HUES48 (cell line): Measurements from ENCODE around the gene TMEM203.
A peak's percentile ranks its signal among the peaks of the same experiment; 100 is the strongest.

ENCODE experiments used
- H3K27ac ChIP-seq: one replicate; pipeline ENCODE4 v1.7.0; 2013; ENCODE audit warnings: low read depth, low read length, inconsistent platforms
- H3K27me3 ChIP-seq: 2 replicates; pipeline ENCODE4 v1.6.1; 2013; ENCODE audit warnings: mild to moderate bottlenecking, low read length; ENCODE audit not compliant: control insufficient read depth, insufficient read depth
- H3K36me3 ChIP-seq: 2 replicates; pipeline ENCODE4 v1.6.1; 2013; ENCODE audit warnings: low read length; ENCODE audit not compliant: control insufficient read depth, insufficient read depth
- H3K4me1 ChIP-seq: 2 replicates; pipeline ENCODE4 v1.6.1; 2013; ENCODE audit warnings: mild to moderate bottlenecking, low read length; ENCODE audit not compliant: control insufficient read depth, insufficient read depth
- H3K4me3 ChIP-seq: 2 replicates; pipeline ENCODE4 v1.5.1; 2013; ENCODE audit warnings: mild to moderate bottlenecking, low read depth, low read length
- H3K9ac ChIP-seq: 2 replicates; pipeline ENCODE4 v1.6.1; 2013; ENCODE audit warnings: mild to moderate bottlenecking, low read depth, low read length, moderate library complexity
- H3K9me3 ChIP-seq: 2 replicates; pipeline ENCODE4 v1.6.1; 2013; ENCODE audit warnings: low read length; ENCODE audit not compliant: control insufficient read depth, insufficient read depth

TMEM203 gene, protein sequence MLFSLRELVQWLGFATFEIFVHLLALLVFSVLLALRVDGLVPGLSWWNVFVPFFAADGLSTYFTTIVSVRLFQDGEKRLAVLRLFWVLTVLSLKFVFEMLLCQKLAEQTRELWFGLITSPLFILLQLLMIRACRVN

DNA sequence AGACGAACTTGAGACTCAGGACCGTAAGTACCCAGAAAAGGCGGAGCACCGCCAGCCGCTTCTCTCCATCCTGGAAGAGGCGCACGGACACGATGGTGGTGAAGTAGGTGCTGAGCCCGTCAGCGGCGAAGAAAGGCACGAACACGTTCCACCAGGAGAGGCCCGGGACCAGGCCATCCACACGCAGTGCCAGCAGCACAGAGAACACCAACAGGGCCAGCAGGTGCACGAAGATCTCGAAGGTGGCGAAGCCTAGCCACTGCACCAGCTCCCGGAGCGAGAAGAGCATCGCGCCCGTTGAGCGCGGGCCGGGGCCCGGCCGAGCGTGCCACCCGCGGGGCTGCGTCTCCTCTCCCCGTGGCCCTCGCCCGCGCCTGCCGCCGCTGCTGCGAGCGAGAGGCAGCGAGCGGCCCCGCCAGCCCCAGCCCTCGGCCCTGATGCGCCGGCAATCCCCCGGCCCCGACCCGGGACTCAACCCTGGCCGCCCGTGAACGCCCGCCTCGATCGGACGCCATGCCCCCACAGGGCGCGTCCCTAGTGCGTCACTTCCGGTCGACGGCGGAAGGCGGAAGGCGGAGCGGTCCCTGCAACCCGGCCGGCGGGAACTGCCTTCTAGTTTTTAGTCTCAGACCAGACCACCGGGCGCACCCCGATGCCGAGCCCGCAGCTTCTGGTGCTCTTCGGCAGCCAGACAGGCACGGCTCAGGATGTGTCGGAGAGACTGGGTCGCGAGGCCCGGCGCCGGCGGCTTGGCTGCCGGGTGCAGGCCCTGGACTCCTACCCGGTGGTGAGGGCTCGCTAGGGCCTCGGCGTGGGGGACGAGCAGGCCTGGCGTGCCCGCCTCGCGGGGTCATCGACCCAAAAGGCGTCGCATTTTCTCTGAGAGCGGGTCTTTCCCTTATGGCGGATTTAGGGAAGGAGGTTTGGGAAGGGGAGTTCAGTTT lies at the start of gene TMEM203, which contains the start of gene NDOR1:
TMEM203 (minus strand) TSS at position 523 of the 944 bp plus-strand sequence; CDS start at position 289, 234 bp downstream.
NDOR1 (plus strand) TSS at position 575 of the 944 bp plus-strand sequence; CDS start at position 653, 78 bp downstream.
- H3K9me3 ChIP-seq, result no peaks in the 10 kb centered on the region
- H3K27me3 ChIP-seq, result no peaks in the 10 kb centered on the region
- H3K36me3 ChIP-seq, result peaks cover 16% of the 10 kb centered on the region
- peak within 1 kb of the TSS; percentile 75 for H3K27ac ChIP-seq
- peaks cover 10% of the 10 kb centered on the region; the same call in 1 of the 2 replicates for H3K4me1 ChIP-seq
- H3K4me3 ChIP-seq, result peak within 1 kb of the TSS; percentile 82
- H3K9ac ChIP-seq, result peak within 1 kb of the TSS; percentile 89

DNA sequence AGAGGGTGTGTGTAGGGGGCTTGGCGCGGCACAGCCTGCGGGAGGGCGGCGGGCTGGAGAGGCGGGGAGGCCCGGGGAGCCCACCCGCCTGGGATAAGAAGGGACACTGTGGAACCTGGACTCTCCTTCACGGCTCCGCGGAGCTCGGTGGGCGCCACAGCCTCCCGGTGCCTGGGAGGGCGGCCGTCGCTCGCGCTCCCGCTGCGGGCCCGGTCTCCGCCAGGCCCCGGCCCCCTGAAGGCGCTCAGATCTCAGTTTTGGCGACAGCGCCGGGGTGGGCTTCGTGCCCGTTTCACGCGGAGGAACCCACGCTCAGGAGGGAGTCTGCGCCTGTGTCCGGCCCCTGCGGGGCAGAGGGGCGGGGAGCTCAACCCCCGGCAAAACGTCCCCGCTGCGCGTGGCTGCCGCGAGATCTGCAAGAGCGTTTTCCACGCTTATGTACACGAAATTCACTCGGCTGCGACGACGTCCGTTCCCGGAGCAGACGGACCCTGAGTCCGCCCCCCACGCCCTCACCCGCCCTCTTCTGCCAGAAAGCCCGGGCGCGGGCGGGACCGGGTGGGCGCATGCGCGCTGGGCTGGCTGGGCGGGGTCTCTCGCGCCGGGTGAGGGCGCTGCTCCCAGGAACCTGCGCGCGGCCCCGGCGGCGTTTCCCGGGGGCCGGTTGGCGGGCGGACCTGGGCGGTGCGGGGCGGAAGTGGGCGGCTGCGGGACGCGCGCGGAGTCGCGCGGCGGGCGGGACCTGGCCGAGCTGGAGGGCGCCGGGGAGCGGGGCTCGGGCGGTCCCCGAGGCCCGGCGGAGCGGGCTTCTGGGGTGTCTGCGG lies 49.4 kb upstream of the TMEM203 start, which contains the start of gene NELFB:
NELFB (plus strand) TSS at position 704 of the 824 bp plus-strand sequence.
- Histone ChIP-seq H3K4me1 (peaks cover 11% of the 10 kb centered on the region), H3K27me3 (no peaks in the 10 kb centered on the region; the same call in 1 of the 2 replicates), H3K4me3 (peak within 1 kb of the TSS; percentile 97), H3K9ac (peak within 1 kb of the TSS; percentile 70; the same call in 1 of the 2 replicates), H3K27ac (peak within 1 kb of the TSS; percentile 64), H3K9me3 (no peaks in the 10 kb centered on the region), H3K36me3 (peaks cover 21% of the 10 kb centered on the region)

- H3K36me3 ChIP-seq, result peaks cover 17% of the 10 kb centered on the region
- peak overlapping the region; percentile 97 for H3K4me3 ChIP-seq
- H3K27me3 ChIP-seq, result no peaks in the 10 kb centered on the region; the same call in 1 of the 2 replicates
- no peak overlapping the region for H3K9ac ChIP-seq
- H3K4me1 ChIP-seq, result peaks cover 11% of the 10 kb centered on the region
- no peaks in the 10 kb centered on the region for H3K9me3 ChIP-seq
- no peak overlapping the region for H3K27ac ChIP-seq
Observed at GRCh38 chr9:137253717-137254623, 48.5 kb upstream of the TMEM203 start.

DNA sequence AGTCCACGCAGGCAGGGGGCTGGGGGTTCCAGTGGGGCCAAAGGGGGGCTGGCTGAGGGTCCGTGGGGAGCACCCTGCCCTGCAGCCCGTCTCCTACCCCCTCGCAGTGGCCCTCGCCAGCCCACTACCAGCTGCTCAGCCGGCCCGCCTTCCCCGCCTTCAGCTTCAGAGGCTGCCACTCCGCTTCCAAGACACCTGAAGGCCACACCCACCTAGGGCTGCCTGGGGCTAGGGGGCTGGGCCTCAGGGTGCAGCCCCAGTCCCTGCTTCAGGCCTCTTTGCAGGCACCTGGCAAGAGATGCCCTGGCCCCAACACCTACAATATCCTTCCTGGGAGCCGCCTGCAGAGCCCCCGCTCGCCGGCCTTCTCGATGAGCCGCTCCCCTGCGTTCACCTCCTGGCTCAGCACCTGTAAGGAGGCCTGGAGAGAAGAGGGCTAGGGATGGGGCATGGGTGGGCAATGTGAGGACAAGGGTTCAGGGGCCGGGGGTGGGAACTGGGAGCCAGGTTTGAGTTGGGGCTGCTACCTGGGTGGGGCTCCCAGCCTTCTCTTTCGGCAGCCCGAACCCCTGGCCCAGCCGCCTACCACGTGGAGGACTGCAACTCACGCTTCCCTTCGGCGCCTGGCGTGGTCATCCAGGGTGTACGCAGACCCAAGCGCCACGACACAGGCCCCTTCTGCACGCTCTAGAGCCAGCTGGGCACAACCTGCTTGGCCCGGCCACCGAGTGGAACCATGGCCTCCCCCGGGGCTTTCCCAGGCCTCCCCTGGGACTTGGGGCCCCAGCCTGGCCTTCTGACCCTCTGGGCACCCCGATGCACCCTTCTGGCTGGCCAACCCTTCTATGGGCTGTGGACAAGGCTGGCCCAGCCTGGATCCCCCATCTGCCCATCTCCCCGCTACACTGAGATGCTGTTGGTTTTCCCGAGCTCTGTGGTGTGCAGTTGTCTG lies 47.4 kb upstream of the TMEM203 start:
- H3K9me3 ChIP-seq, result no peaks in the 10 kb centered on the region
- no peak overlapping the region for H3K27ac ChIP-seq
- peaks cover 12% of the 10 kb centered on the region for H3K36me3 ChIP-seq
- H3K9ac ChIP-seq, result no peak overlapping the region
- H3K4me1 ChIP-seq, result peaks cover 11% of the 10 kb centered on the region
- no peaks in the 10 kb centered on the region; the same call in none of the 2 replicates for H3K27me3 ChIP-seq
- no peak overlapping the region for H3K4me3 ChIP-seq

DNA sequence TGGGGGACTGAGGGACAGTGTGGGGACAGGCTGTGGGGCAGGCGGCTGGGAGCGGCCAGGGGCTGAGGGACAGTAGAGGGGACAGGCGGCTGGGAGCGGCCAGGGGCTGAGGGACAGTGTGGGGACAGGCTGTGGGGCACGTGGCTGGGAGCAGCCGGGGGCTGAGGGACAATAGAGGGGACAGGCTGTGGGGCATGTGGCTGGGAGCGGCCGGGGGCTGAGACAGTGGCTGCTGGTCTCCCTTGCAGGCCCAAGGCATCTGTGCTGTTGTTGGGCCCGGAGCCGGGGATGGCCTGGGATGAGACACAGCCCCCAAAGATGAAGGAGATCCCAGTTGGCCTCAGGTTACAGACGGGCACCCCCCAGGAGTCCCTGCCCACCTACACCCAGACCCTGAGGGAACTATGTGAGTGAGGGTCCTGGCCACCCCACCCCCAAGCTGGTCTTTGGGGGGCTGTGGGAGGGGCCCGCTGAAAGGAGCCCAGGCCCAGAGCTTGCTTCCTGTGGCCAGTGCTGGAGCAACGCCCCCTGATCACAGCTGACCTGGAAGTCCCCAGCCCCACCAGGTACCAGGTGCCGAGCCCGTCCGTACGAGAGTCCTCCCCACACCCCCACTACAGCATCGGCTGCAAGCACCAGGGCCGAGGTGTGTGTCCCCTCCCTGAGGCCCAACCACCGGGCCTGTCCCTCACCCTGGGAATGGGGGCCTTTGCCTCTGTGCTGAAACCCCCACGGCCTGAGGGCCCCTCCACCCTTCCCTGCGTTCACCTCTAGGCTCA lies 46.2 kb upstream of the TMEM203 start:
- Histone ChIP-seq H3K27ac (no peak overlapping the region), H3K9ac (no peak overlapping the region), H3K27me3 (no peaks in the 10 kb centered on the region; the same call in none of the 2 replicates), H3K36me3 (peaks cover 7% of the 10 kb centered on the region), H3K4me3 (no peak overlapping the region), H3K4me1 (peaks cover 11% of the 10 kb centered on the region), H3K9me3 (no peaks in the 10 kb centered on the region)

DNA sequence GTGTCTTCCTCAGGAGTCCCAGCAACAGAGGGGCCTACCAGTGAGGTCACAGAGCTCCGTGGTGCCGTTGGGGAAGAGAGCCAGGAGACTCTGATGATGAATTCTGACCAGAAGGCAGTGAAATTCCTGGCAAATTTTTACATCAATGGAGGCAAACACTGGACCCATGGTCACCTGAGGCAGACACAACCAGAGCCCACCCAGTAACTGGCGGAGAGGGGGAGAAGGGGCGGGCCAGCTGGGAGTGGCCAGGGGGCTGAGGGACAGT lies 45.7 kb upstream of the TMEM203 start, which contains the start of gene STPG3:
STPG3 (plus strand) TSS at position 93 of the 268 bp plus-strand sequence; CDS start at position 94, 1 bp downstream.
- Histone ChIP-seq H3K36me3 (peaks cover 1% of the 10 kb centered on the region; the same call in 1 of the 2 replicates), H3K27me3 (no peaks in the 10 kb centered on the region; the same call in none of the 2 replicates), H3K4me3 (no peak within 1 kb of the TSS), H3K4me1 (peaks cover 9% of the 10 kb centered on the region), H3K27ac (no peak within 1 kb of the TSS), H3K9ac (no peak within 1 kb of the TSS), H3K9me3 (no peaks in the 10 kb centered on the region)

GRCh38 chr9:137250329-137251193 lies 45.1 kb upstream of the TMEM203 start:
- Histone ChIP-seq H3K4me1 (peaks cover 5% of the 10 kb centered on the region), H3K9ac (no peak overlapping the region), H3K27me3 (no peaks in the 10 kb centered on the region; the same call in none of the 2 replicates), H3K27ac (no peak overlapping the region), H3K36me3 (no peaks in the 10 kb centered on the region), H3K4me3 (no peak overlapping the region), H3K9me3 (no peaks in the 10 kb centered on the region)

GRCh38 chr9:137247916-137248175 lies 42.4 kb upstream of the TMEM203 start:
- Histone ChIP-seq H3K4me3 (no peak overlapping the region), H3K9ac (no peak overlapping the region)

More at GRCh38 chr9:137247916-137248175, 42.4 kb upstream of the TMEM203 start:
- no peaks in the 10 kb centered on the region for H3K9me3 ChIP-seq
- peaks cover 19% of the 10 kb centered on the region for H3K4me1 ChIP-seq
- no peaks in the 10 kb centered on the region; the same call in 1 of the 2 replicates for H3K27me3 ChIP-seq
- peaks cover 11% of the 10 kb centered on the region for H3K36me3 ChIP-seq
- H3K27ac ChIP-seq, result no peak overlapping the region
